Endothelial cell of umbilical vein (primary cell): ENCODE results near the gene TMEM175. TPM values are rescaled to one million over a fixed set of nuclear protein-coding genes. Genes with fewer than 3 reads are reported as not detected.

ENCODE experiments used
- BruUV-seq: library from RNA; stranded (reverse); fragments of 400-500 nt; replicated peaks from 2 replicates; lab custom pipeline; 2021; lab: Mats Ljungman, UMichigan
- CTCF ChIA-PET: fragments of 300-600, 350-600 bp; sonication (Branson Sonifier 250); formaldehyde crosslinking; loops from one replicate; lab custom pipeline; 2021; ENCODE audit warnings: antibody characterized with exemption, inconsistent platforms; lab: Charles Lee
- POLR2A ChIA-PET: fragments of 300-600, 350-600 bp; sonication (Branson Sonifier 250); formaldehyde crosslinking; loops from one replicate; lab custom pipeline; 2021; ENCODE audit warnings: antibody characterized with exemption, inconsistent platforms; lab: Charles Lee
- DNase-seq: peaks from one replicate; pipeline ENCODE4 v3.0.0-alpha.2; 2011; ENCODE audit warnings: low read depth, low spot score
- FAIRE-seq: peaks from 2 replicates; lab custom pipeline; 2011; peaks lifted over from hg19 to GRCh38; lab: Jason Lieb, UNC
- H2AFZ ChIP-seq: 2 replicates; pipeline ENCODE4 v1.6.0; 2012; ENCODE audit warnings: low read depth, low read length, control low read depth, inconsistent platforms
- H3K27ac ChIP-seq: 2 replicates; pipeline ENCODE4 v1.5.1; 2011; ENCODE audit warnings: low read depth, mild to moderate bottlenecking, control low read depth, low read length, moderate library complexity; ENCODE audit not compliant: insufficient read depth
- H3K27me3 ChIP-seq, 2 experiments: 2 replicates each; pipeline versions ENCODE4 v1.6.0 to v1.6.1; 2011; ENCODE audit warnings: low read length in 2 of 2, mixed read lengths in 1 of 2; ENCODE audit not compliant: control insufficient read depth in 2 of 2, insufficient read depth in 2 of 2
- H3K36me3 ChIP-seq, 2 experiments: 2 replicates in 1 of 2; 3 replicates in 1 of 2; pipeline ENCODE4 v1.5.1; 2011; ENCODE audit warnings: low read length in 2 of 2, mild to moderate bottlenecking in 1 of 2, moderate library complexity in 1 of 2; ENCODE audit not compliant: control insufficient read depth in 2 of 2, insufficient read depth in 2 of 2; ENCODE audit errors: extremely low read depth in 1 of 2
- H3K4me1 ChIP-seq: 3 replicates; pipeline ENCODE4 v1.5.1; 2011; ENCODE audit warnings: mild to moderate bottlenecking, low read length; ENCODE audit not compliant: control insufficient read depth, insufficient read depth; ENCODE audit errors: extremely low read depth
- H3K4me2 ChIP-seq: 2 replicates; pipeline ENCODE4 v1.6.1; 2011; ENCODE audit warnings: low read length, control low read depth, mixed read lengths; ENCODE audit not compliant: insufficient read depth
- H3K4me3 ChIP-seq, 3 experiments: fragments of 200-600 bp in 1 of 3; sonication (generic), shearing (Covaris generic) in 1 of 3; replicated peaks in 1 of 3; 2 replicates each; pipeline ENCODE4 v1.5.1; 2011 to 2016; ENCODE audit warnings: control low read depth in 3 of 3, low read length in 3 of 3, mild to moderate bottlenecking in 2 of 3, inconsistent platforms in 1 of 3, low read depth in 1 of 3, moderate library complexity in 1 of 3; ENCODE audit not compliant: insufficient read depth in 1 of 3
- H3K79me2 ChIP-seq: 2 replicates; pipeline ENCODE4 v1.6.0; 2012; ENCODE audit warnings: low read length, inconsistent platforms; ENCODE audit not compliant: control insufficient read depth, insufficient read depth
- H3K9ac ChIP-seq: replicated peaks from 2 replicates; pipeline ENCODE3; 2011; ENCODE audit warnings: low read length, control low read depth; ENCODE audit not compliant: insufficient read depth; ENCODE audit errors: extremely low read depth
- H3K9me1 ChIP-seq: replicated peaks from 3 replicates; pipeline ENCODE4 v1.6.0; 2011; ENCODE audit warnings: mild to moderate bottlenecking, low read length; ENCODE audit not compliant: control insufficient read depth, insufficient read depth; ENCODE audit errors: extremely low read depth
- H3K9me3 ChIP-seq: replicated peaks from 2 replicates; pipeline ENCODE4 v1.5.1; 2012; ENCODE audit warnings: low read length, inconsistent platforms; ENCODE audit not compliant: control insufficient read depth, insufficient read depth
- H4K20me1 ChIP-seq: replicated peaks from 2 replicates; pipeline ENCODE3; 2011; ENCODE audit warnings: mild to moderate bottlenecking, low read length; ENCODE audit not compliant: control insufficient read depth, insufficient read depth; ENCODE audit errors: extremely low read depth
- CTCF ChIP-seq, 2 donors: IDR thresholded peaks; 1 replicate in 1 of 2; 2 replicates in 1 of 2; pipeline ENCODE4 v1.5.1; 2011; ENCODE audit warnings: low read length in 2 of 2, mild to moderate bottlenecking in 2 of 2, moderate library complexity in 2 of 2, control low read depth in 1 of 2, inconsistent platforms in 1 of 2, low read depth in 1 of 2; ENCODE audit not compliant: insufficient read depth in 1 of 2; ENCODE audit errors: extremely low read depth in 1 of 2
- FOS ChIP-seq: IDR thresholded peaks from 2 replicates; pipeline ENCODE4 v1.6.1; 2011; ENCODE audit warnings: mild to moderate bottlenecking, low read length, moderate library complexity, borderline replicate concordance; ENCODE audit not compliant: insufficient read depth
- GATA2 ChIP-seq: IDR thresholded peaks from 2 replicates; pipeline ENCODE4 v1.7.0; 2011; ENCODE audit warnings: low read depth, mild to moderate bottlenecking, moderate library complexity, mixed read lengths, low read length; ENCODE audit not compliant: insufficient read length, insufficient read depth
- MYC ChIP-seq: IDR thresholded peaks from one replicate; pipeline ENCODE4 v1.6.1; 2011; ENCODE audit warnings: mild to moderate bottlenecking, low read depth, low read length
- POLR2AphosphoS5 ChIP-seq: IDR thresholded peaks from 2 replicates; pipeline ENCODE4 v1.6.1; 2012; ENCODE audit warnings: low read depth, mild to moderate bottlenecking, control low read depth, low read length, moderate library complexity; ENCODE audit not compliant: insufficient read depth
- dilution Hi-C: fragments of 300-500 bp; cut with MboI; formaldehyde crosslinking; loops from one replicate; pipeline ENCODE4 v1.15.0; 2019; ENCODE audit warnings: low sequenced_read_pairs; ENCODE audit not compliant: extremely low pct_ligation_motif_present
- intact Hi-C: fragments of 100-400 bp; cut with micrococcal nuclease; formaldehyde crosslinking; loops from one replicate; pipeline ENCODE4 v1.10.0; 2022
- polyA plus RNA-seq, 4 experiments: library from polyadenylated mRNA; depleted of rRNA in 3 of 4; stranded (reverse) in 3 of 4; unstranded in 1 of 4; fragments of >200 nt; gene quantifications; 2 replicates each; pipeline versions ENCODE4 v1.2.1 to v1.2.3, GENCODE V29; 2011 to 2012; ENCODE audit warnings: missing spikeins in 1 of 4
- total RNA-seq: library from RNA; stranded (reverse); gene quantifications from 2 replicates; pipeline ENCODE4 v1.2.3, GENCODE V29; 2021

The TMEM175 gene
- total and polyA plus RNA-seq, 2 donors (not counting 3 experiments of a cell fraction or from before 2014, with no cell fraction given), result 21.9 to 80.1 TPM

GRCh38 chr4:900721-901120, 31.5 kb upstream of the TMEM175 start:
- TF ChIP-seq FOS (no peak), CTCF (IDR thresholded peaks at IDR 0.05; ENCODE audit: extremely low read depth in 1 of 2, insufficient read depth in 1 of 2, low read depth in 1 of 2, low read length in 2 of 2) (no peak), GATA2 (no peak), MYC (no peak), POLR2AphosphoS5 (no peak)
- no TSS peak for BruUV-seq
- POLR2A ChIA-PET, result no interaction called here

More at GRCh38 chr4:900721-901120, 31.5 kb upstream of the TMEM175 start:
- Histone ChIP-seq H3K4me1 (no peaks in the 10 kb centered on the region), H3K27me3 (no peaks in the 10 kb centered on the region), H3K79me2 (peaks cover under 1% of the 10 kb centered on the region), H3K36me3 (peaks cover 0 to 22% of the 10 kb centered on the region in 2 experiments), H3K4me3 (no peak overlapping the region), H3K27ac (no peak overlapping the region), H3K9ac (no peak overlapping the region), H3K9me3 (no peaks in the 10 kb centered on the region), H3K9me1 (no peaks in the 10 kb centered on the region), H4K20me1 (no peaks in the 10 kb centered on the region), H2AFZ (no peak overlapping the region), H3K4me2 (no peak overlapping the region)
- FAIRE-seq (no peak), DNase-seq (no peak)
- intact Hi-C loops, result no loop called here
- dilution Hi-C loops, result no loop called here
- CTCF ChIA-PET, result no interaction called here
